ENCODE measurements around the gene PGS1. TPM values are rescaled to one million over a fixed set of nuclear protein-coding genes. Genes with fewer than 3 reads are reported as not detected.
"Not testable (repeated sequence)": the region's sequence is repeated elsewhere in the genome, so short reads cannot be mapped to it uniquely, and the experiment has no call there.

The PGS1 gene
- total RNA-seq, 1 donor, result 35.4 TPM

DNA sequence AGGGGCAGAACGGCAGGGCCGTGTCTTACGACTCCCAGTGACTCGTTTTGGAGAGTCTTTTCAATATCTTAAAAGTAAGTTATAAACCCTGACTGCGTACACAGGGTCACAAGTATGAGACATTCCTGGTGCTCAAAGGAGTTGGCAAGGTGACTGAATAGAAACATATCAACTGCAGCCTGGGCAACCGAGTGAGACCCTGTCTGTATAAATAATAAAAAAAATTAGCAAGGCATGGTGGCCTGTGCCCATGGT lies 83.3 kb downstream of the PGS1 start:
- no peak overlapping the region for H3K4me3 ChIP-seq (ENCODE audit: low read depth, low read length)
- TF ChIP-seq CTCF (IDR thresholded peaks at IDR 0.05; ENCODE audit: insufficient read depth, low read depth, low read length), result no peak
- no peak for DNase-seq (ENCODE audit: low read depth)

DNA sequence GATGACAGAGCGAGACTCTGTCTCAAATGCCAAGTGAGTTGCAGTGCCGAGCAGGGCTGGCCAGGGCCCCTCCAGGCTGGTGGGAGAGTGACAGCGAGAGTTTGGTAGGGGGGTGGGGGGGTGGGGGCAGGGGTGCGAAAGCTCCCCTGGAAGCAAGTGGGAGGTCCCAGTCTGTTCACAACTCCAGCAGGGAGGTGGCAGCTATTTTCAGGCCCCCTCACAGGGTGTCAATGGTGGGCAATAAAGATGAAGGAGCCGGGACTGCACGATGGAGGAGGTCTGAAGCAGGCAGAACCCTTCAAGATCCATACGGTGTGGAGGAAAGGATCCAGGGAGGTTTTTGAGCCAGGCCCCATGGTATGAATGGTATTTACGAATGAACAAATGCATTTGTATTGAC lies 83.7 kb downstream of the PGS1 start:
- no peak for TF ChIP-seq CTCF (IDR thresholded peaks at IDR 0.05; ENCODE audit: insufficient read depth, low read depth, low read length)
- no peak for DNase-seq (ENCODE audit: low read depth)
- H3K4me3 ChIP-seq (ENCODE audit: low read depth, low read length), result no peak overlapping the region

DNA sequence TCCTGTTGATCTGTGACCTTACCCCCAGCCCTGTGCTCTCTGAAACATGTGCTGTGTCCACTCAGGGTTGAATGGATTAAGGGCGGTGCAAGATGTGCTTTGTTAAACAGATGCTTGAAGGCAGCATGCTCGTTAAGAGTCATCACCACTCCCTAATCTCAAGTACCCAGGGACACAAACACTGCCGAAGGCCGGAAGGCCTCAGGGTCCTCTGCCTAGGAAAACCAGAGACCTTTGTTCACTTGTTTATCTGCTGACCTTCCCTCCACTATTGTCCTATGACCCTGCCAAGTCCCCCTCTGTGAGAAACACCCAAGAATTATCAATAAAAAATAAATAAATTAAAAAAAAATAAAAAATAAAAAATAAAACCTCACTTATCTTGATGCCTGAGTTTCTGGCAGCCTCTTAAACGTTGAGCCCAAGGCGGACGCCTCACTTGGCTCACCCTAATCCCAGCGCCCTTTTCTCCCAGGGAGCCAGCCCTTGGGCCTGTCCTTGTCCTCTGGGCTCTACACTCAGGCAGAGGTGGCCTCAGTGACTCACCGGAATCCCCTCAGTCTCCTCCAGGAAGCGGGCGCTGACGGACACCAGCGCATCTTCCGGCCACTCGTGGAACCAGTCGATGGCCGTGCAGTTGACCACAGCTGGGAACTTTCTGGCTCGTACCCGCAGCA lies 87.8 kb downstream of the PGS1 start:
- DNase-seq (ENCODE audit: low read depth); H3K4me3 ChIP-seq (ENCODE audit: low read depth, low read length): not testable (repeated sequence)

DNA sequence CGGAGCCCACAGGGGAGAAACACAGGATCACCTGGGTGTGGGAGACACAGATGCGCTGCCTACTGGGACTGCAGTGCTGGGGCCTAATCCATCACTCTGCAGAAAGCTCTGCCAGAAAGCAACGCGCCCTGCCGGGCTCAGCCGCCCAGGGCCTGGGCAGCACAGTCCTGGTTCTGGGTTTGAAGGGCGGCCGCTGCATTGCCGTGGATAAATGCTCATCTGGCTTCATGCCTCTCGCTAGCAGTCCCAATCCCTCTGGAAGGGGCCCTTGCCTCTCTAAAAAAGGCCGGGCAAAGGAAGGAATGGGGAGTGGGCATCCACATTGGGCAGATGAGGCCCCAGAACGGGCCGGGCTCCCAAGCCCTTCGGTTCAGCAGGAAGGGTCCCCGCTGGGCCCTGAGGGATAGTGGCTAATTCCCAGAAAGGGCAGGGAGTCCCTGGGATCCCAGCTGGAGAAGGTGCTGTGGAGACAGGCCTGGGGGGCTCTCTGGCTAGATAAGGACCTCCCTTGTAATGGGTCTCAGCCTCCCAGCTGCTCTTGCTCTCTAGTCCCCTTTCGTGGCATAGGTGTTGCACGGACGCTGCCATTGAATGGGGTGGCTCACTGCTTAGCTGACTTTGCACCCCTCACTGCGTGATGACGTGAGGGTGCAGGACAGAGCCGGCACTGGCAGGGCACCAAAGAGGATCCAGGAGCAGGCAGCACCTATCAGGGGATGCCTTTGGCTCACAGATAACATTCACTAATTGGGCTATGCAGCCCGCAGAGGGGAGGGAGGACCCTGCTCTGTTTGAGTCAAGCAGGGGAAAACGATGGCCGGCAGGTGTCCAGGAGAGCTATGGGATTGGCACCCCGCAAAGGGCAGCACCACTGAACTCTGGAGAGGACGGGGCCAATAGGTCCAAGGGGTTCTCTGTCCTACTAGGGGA lies 88.6 kb downstream of the PGS1 start:
- H3K4me3 ChIP-seq (ENCODE audit: low read depth, low read length), result no peak overlapping the region
- no peak for DNase-seq (ENCODE audit: low read depth)
- TF ChIP-seq CTCF (IDR thresholded peaks at IDR 0.05; ENCODE audit: insufficient read depth, low read depth, low read length), result no peak

DNA sequence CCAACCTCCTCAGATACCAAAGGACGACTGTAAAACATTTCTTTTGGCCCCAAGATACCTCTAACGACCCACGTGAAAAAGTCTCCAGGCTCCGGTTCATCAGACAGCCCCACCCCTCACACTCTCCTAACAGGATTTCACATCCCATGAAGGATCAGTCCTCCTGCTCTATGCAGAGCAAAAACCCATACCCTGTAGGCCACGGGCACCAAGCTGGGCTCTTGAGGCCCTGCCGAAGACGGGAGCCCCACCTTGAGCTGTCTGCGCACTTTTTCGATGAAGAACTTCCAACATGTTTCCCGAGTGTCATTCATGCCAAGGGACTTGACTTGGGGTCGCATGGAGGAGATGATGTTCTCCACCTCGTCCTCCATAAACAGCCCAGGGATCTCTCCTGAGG lies 89.9 kb downstream of the PGS1 start:
- no peak for TF ChIP-seq CTCF (IDR thresholded peaks at IDR 0.05; ENCODE audit: insufficient read depth, low read depth, low read length)
- H3K4me3 ChIP-seq (ENCODE audit: low read depth, low read length), result no peak overlapping the region
- no peak for DNase-seq (ENCODE audit: low read depth)

DNA sequence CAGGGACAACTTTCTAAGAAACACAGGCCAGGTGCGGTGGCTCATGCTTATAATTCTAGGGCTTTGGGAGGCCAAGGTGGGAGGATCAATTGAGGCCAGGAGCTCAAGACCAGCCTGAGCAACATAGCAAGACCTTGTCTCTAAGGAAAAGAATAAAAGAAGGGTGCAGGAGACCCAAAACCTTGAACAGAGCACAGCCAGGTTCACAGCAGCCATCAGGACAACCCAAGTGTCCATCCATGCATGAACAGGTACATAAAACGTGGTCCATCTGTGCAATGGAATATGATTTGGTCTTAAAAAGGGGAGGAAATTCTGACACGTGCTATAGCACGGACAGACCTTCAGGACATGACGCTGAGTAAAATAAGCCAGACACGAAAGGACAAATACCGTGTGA lies 91.0 kb downstream of the PGS1 start:
- no peak for TF ChIP-seq CTCF (IDR thresholded peaks at IDR 0.05; ENCODE audit: insufficient read depth, low read depth, low read length)
- no peak for DNase-seq (ENCODE audit: low read depth)
- H3K4me3 ChIP-seq (ENCODE audit: low read depth, low read length), result no peak overlapping the region

GRCh38 chr17:78471635-78472034 lies 93.2 kb downstream of the PGS1 start:
- no peak for TF ChIP-seq CTCF (IDR thresholded peaks at IDR 0.05; ENCODE audit: insufficient read depth, low read depth, low read length)
- H3K4me3 ChIP-seq (ENCODE audit: low read depth, low read length), result no peak overlapping the region
- DNase-seq (ENCODE audit: low read depth), result no peak

All from fibroblast of villous mesenchyme (primary cell).